Liver (tissue), 3 donors: Measurements from ENCODE around the gene CNNM2.

Experiments
- ATF3 ChIP-seq: IDR thresholded peaks from 2 replicates; pipeline ENCODE4 v1.6.1; 2016; ENCODE audit warnings: antibody characterized with exemption
- CTCF ChIP-seq: fragments of 150-350 bp; IDR thresholded peaks from 2 replicates; pipeline ENCODE4 v1.5.1; 2017; ENCODE audit warnings: improper control_type of control experiment, low read depth, low read length; ENCODE audit not compliant: missing input control
- GABPA ChIP-seq, 2 donors: IDR thresholded peaks in 1 of 2; conservative IDR thresholded peaks in 1 of 2; 2 replicates each; pipeline ENCODE4 v1.6.1; 2016; ENCODE audit warnings: antibody characterized with exemption in 2 of 2, mild to moderate bottlenecking in 1 of 2, moderate library complexity in 1 of 2
- JUND ChIP-seq, 2 donors: IDR thresholded peaks; 2 replicates each; pipeline ENCODE4 v1.6.1; 2016; ENCODE audit warnings: antibody characterized with exemption in 2 of 2
- NR2F2 ChIP-seq: IDR thresholded peaks from 2 replicates; pipeline ENCODE4 v1.6.1; 2016; ENCODE audit warnings: antibody characterized with exemption
- RAD21 ChIP-seq, 2 donors: IDR thresholded peaks; 2 replicates each; pipeline ENCODE4 v1.6.1; 2016; ENCODE audit warnings: antibody characterized with exemption in 2 of 2, mild to moderate bottlenecking in 2 of 2
- RXRA ChIP-seq, 2 donors: IDR thresholded peaks; 2 replicates each; pipeline ENCODE4 v1.6.1; 2017 to 2018; ENCODE audit warnings: antibody characterized with exemption in 2 of 2, mild to moderate bottlenecking in 1 of 2
- SP1 ChIP-seq: IDR thresholded peaks from 2 replicates; pipeline ENCODE4 v1.6.1; 2018; ENCODE audit warnings: antibody characterized with exemption, mild to moderate bottlenecking
- YY1 ChIP-seq: IDR thresholded peaks from 2 replicates; pipeline ENCODE4 v1.6.1; 2016; ENCODE audit warnings: antibody characterized with exemption, mild to moderate bottlenecking
- ZBTB33 ChIP-seq: IDR thresholded peaks from 2 replicates; pipeline ENCODE4 v1.6.1; 2016; ENCODE audit warnings: antibody characterized with exemption
- TF ChIP-seq, protein P1 (sequence below): IDR thresholded peaks from 2 replicates; pipeline ENCODE4 v1.6.1; 2016; ENCODE audit warnings: antibody characterized with exemption, mild to moderate bottlenecking
- TF ChIP-seq, protein P2 (sequence below): IDR thresholded peaks from 2 replicates; pipeline ENCODE4 v1.6.1; 2016; ENCODE audit warnings: antibody characterized with exemption
- donor health status: healthy.
- donor health status: healthy.

DNA sequence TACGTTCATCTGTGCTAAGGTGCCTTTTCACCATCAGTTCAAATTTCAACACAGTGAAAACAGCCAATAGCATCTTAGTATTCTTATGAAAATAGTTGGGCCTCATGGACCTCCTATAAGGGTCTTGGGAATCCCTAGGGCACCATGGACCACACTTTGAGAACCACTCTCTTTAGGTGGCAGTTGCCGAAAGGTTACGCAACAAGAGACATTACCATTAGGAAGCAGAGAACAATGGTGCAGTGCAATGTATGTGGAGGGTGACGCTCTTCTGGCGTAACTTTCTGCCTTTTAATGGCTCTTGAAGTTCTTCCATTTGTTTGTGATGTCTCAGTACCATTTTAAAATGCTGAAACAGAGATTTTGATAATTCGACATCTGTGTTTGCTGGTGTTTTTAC is 131.1 kb downstream of the CNNM2 start:
- TF ChIP-seq JUND (IDR thresholded peaks at IDR 0.05), result no peak
- no peak for TF ChIP-seq CTCF
- TF ChIP-seq, protein P1, sequence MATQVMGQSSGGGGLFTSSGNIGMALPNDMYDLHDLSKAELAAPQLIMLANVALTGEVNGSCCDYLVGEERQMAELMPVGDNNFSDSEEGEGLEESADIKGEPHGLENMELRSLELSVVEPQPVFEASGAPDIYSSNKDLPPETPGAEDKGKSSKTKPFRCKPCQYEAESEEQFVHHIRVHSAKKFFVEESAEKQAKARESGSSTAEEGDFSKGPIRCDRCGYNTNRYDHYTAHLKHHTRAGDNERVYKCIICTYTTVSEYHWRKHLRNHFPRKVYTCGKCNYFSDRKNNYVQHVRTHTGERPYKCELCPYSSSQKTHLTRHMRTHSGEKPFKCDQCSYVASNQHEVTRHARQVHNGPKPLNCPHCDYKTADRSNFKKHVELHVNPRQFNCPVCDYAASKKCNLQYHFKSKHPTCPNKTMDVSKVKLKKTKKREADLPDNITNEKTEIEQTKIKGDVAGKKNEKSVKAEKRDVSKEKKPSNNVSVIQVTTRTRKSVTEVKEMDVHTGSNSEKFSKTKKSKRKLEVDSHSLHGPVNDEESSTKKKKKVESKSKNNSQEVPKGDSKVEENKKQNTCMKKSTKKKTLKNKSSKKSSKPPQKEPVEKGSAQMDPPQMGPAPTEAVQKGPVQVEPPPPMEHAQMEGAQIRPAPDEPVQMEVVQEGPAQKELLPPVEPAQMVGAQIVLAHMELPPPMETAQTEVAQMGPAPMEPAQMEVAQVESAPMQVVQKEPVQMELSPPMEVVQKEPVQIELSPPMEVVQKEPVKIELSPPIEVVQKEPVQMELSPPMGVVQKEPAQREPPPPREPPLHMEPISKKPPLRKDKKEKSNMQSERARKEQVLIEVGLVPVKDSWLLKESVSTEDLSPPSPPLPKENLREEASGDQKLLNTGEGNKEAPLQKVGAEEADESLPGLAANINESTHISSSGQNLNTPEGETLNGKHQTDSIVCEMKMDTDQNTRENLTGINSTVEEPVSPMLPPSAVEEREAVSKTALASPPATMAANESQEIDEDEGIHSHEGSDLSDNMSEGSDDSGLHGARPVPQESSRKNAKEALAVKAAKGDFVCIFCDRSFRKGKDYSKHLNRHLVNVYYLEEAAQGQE, result no peak
- TF ChIP-seq RAD21 (IDR thresholded peaks at IDR 0.05), result no peak
- TF ChIP-seq ZBTB33, result no peak
- TF ChIP-seq YY1, result no peak
- TF ChIP-seq, protein P2, sequence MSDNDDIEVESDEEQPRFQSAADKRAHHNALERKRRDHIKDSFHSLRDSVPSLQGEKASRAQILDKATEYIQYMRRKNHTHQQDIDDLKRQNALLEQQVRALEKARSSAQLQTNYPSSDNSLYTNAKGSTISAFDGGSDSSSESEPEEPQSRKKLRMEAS, result no peak
- TF ChIP-seq SP1, result no peak
- no peak for TF ChIP-seq ATF3
- no peak for TF ChIP-seq RXRA (IDR thresholded peaks at IDR 0.05)
- TF ChIP-seq GABPA (IDR thresholded peaks at IDR 0.05 in 1 of 2, conservative IDR thresholded peaks at IDR 0.05 in 1 of 2), result no peak
- no peak for TF ChIP-seq NR2F2
